HG02970 (cell line): Measurements from ENCODE around the gene AIPL1.

Experiments
- ATAC-seq: cut with Tn5 transposase; IDR thresholded peaks from one replicate; pipeline ENCODE4 v1.9.1; 2021; ENCODE audit warnings: mild to moderate bottlenecking, moderate library complexity, moderate number of reproducible peaks; ENCODE audit not compliant: unreplicated experiment, low FRiP score

The AIPL1 gene

GRCh38 chr17:6467567-6467966 is 32.6 kb upstream of the AIPL1 start:
- ATAC-seq: no peak

GRCh38 chr17:6465206-6466003 is 30.5 kb upstream of the AIPL1 start:
- ATAC-seq: no peak

GRCh38 chr17:6464446-6465041 is 29.6 kb upstream of the AIPL1 start:
- ATAC-seq: no peak

DNA sequence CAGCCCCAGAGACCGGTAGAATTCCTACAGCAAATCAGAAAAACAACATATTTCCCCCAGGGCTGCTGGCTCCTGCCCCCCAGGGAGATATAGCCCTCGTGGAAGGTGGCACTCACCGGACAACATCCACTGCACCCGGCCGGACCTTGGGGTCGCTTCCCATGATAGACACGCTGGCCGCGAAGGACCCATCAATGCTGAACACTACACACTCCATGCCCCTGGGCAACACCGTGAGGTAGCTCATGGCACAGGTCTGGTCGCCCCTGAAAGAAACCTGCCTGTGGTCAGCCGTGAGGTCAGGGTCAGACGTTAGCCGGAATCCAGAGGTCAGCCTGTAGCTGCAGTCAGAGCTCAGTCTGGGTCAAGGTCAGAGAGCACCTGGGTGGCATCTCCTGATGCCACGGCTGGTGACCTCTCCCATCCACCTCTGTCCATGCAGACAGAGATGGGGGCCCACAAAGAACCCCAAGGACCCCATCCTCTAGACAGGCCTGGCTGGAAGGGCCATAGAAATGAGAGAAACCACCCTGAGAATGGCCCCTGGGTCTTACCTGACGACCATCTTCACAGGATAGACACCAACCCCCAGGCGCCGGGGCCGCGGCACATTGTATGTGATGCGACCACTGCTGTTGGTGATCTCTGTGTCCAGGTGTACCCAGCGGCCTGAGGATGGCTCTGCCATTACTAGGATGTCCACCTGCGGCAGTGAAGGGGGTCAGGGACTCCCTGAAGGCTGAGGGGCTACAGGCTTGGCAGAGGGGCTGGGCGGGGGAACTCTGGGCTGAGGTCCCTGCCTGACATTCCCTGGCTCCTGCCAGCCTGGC is 28.9 kb upstream of the AIPL1 start:
- no peak for ATAC-seq

DNA sequence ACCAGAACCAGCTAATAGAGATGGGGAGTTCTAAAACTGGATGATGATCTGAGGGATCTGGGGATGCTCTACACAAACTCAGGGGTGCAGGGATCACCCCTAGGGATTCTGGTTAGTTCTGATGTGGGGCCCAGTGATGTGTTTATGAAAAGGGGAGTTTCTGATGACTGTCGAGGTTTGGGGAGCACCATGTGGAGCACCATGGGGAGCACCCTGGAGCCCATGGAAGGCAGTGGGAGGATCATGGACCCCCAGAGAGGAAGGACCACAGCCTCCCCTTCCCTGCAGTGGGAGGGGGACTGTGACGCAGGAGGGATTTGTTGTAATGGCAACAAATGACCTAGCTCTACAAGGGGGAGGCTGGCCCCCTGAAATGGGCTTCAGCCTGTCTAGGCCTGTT is 27.8 kb upstream of the AIPL1 start:
- ATAC-seq: no peak

DNA sequence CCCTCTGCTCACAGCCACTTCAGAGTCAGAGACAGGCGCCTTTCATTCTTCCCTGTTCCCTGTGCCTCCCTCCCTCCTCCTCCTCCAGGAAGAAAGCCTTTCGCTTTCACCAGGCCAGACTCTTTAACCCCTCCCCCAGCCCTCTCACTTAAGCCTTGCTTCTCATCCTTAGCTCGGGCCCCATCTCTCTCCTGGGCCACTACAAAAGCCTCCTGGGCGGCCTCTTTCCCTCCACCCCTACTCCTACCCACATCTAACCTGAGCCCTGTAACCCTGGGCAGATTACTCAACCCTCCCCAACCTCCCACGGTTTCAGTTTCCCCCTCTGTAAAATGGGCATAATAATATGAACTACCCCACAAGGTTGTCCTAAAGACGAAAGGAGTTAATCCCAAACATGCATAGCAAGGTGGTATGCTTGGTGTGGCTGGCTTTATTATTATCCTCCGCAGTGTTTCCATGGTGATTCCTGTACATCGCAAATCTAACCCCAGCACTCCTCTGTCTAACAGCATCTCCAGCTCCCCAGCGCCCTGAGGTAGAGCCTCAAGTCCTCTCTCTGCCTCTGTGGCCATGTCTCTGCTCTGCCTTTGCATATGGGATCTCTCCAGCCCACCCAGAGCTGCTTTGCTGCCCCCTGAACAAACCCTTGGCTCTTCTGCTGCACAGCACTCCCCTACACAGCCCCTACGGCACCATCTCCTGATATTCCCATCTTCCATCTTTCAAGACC is 27.0 kb upstream of the AIPL1 start:
- no peak for ATAC-seq

GRCh38 chr17:6461246-6461645 is 26.3 kb upstream of the AIPL1 start:
- ATAC-seq: no peak

- no peak for ATAC-seq
Measured at GRCh38 chr17:6460531-6461161, 25.7 kb upstream of the AIPL1 start.

GRCh38 chr17:6458460-6458950 is 23.6 kb upstream of the AIPL1 start:
- ATAC-seq: no peak

- ATAC-seq: no peak
Measured at GRCh38 chr17:6457688-6458459, 23.0 kb upstream of the AIPL1 start.

DNA sequence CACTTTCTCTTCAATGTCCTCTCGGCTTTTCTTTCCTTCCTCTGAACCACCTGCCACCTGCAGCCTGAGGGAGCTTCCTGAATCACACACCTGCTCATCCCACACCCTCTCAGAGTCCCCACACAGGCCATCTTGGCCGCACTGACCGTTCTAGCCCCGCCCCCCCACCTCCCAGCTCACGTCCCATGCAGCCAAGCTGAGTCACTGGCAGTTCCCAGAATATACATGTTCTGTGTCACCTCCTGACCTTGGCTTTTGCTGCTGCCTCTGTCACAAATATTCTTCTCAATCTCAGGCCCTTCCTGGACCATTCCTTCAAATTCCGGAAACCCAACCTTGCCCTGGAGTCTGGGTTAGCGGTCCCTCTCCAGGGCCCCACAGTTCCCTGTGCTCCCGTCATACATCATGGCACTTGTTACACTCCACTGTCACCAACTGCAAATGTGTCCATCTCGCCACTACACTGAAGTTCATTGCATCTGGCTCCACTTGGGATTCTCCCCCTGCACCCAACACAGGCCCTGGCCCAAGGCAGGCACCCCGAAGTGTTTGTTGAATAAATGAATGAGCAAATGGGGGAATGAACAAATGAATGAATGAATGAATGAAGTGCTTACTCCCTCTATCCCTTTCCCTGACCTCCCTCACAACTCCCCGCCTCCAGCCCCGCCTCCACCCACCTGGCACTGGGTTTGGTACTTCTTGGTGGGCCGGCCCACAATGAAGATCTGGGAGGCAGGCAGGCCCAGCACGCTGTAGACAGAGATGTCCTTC is 22.2 kb upstream of the AIPL1 start:
- ATAC-seq: no peak

DNA sequence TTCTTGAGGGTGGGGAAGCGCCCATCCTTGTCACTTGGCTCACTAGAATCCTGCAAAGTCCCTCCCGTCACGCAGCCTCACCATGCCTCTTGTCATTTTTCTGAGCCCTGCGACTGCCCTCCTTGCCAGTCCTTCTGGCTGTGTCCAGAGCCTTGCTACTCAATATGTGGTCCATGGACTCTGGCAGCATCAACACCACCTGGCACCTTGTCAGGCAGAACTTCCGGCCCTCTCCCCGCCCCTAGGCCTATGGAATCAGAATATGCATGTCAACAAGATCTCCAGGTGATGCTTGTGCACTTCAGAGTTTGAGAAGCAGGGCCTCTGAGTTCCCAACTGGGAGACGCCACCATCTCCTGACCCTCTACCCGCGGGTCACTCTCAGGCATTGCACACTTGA is 21.4 kb upstream of the AIPL1 start:
- no peak for ATAC-seq

- ATAC-seq: no peak
Measured at GRCh38 chr17:6455321-6455705, 20.4 kb upstream of the AIPL1 start.

- no peak for ATAC-seq
Measured at GRCh38 chr17:6454495-6455320, 19.8 kb upstream of the AIPL1 start.

DNA sequence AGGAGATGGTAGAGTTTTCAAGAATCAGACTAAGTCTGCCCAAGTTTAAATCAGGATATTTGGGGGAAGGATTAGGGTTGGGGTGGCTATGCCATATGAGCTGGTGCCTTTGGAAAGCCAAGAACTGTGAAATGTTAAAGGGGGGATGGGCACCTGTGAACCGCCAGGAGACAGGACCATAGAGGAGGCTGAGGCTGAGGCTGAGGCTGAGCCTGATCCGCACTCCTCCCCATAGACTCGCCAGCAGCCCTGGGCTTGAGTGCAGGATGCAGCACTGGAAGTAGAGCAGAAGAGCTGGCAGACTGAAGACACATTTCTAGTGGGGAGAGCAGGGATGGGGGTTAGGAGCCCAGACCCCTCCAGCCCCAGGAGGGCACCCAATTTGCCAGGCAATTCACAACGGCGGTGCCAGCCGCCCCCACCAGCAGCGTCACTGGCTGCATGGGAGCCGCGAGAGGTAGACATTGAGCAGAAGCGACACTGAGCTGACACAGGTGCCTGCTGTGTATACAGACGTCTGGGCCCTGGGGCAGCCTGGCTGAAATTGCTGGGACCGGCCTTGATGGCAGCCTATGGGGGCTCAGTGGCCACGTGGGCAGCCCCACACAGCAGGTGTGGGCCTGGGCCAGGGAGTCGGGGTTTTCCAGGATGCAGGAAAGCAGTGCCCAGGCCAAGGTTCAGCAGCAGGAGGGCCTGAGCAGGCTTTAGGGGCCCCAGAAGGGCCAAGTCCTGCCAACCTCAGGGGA is 18.5 kb upstream of the AIPL1 start:
- no peak for ATAC-seq

DNA sequence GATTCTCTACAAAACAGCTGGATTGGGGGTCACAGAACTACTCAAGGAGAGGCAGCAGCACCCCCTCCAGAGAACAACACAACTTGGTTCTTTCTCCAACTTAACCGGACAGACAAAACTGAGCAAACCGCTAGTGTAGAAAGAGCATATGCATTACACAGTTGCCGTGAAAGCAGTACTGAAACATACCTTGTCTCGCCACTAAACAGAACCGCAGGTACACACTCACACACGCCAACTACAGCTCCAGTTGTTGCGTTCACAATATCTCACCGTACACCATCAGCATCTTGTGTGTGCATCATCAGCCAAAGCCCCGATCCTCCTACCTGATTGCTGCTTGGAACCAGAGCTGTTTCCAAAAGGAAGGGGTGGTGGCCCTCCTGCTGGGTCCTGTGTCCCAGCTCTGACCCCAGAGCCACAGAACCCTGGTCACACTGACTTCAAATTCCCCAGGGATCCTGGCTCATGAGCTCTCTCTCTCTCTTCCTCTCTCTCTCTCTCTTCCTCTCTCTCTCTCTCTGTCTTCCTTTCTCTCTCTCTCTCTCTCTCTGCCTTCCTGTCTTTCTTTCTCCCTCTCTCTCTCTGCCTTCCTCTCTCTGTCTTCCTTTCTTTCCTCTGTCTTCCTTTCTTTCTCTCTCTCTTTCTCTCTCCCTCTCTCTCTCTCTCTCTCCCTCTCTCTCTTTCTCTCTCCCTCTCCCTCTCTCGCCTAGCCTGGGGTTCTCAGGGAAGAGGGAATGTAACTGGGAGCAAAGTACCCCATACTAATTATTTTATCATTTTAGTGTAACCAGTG is 17.7 kb upstream of the AIPL1 start:
- no peak for ATAC-seq
